Prostate gland (tissue), 2 donors: ENCODE results near the gene PPP1R14C. TPM values are rescaled to one million over a fixed set of nuclear protein-coding genes. Genes with fewer than 3 reads are reported as not detected.
"Not testable (repeated sequence)": the region's sequence is repeated elsewhere in the genome, so short reads cannot be mapped to it uniquely, and the experiment has no call there.

Experiments used
- DNase-seq: peaks from one replicate; pipeline ENCODE4 v3.0.0-alpha.2; 2019; ENCODE audit warnings: low spot score
- H3K27ac ChIP-seq, 2 donors: fragments of 200-600 bp; sonication (generic); 2 replicates each; pipeline ENCODE4 v1.5.1; 2017 to 2019
- H3K27me3 ChIP-seq: fragments of 200-600 bp; sonication (generic); replicated peaks from 2 replicates; pipeline ENCODE4 v1.5.1; 2019; ENCODE audit not compliant: insufficient read depth
- H3K36me3 ChIP-seq, 2 donors: fragments of 200-600 bp; sonication (generic); 1 replicate in 1 of 2; 2 replicates in 1 of 2; pipeline versions ENCODE4 v1.5.1 to v1.8.1; 2017 to 2019
- H3K4me1 ChIP-seq: fragments of 200-600 bp; sonication (generic); replicated peaks from 2 replicates; pipeline ENCODE4 v1.5.1; 2019
- H3K4me3 ChIP-seq, 2 donors: fragments of 200-600 bp; sonication (generic); 2 replicates each; pipeline ENCODE4 v1.5.1; 2017 to 2019
- H3K9me3 ChIP-seq: fragments of 200-600 bp; sonication (generic); 2 replicates; pipeline ENCODE4 v1.5.1; 2017
- POLR2A ChIP-seq: fragments of 450-650 bp; IDR thresholded peaks from one replicate; pipeline ENCODE4 v1.6.1; 2016; ENCODE audit warnings: antibody characterized with exemption, mild to moderate bottlenecking
- POLR2AphosphoS5 ChIP-seq: sonication (generic); formaldehyde crosslinking; IDR thresholded peaks from one replicate; pipeline ENCODE4 v1.6.1; 2017; ENCODE audit warnings: antibody characterized with exemption
- WGBS: methylation state at CpG from one replicate; pipeline ENCODE4 v1.1.5; 2018; 5-methylcytosine and 5-hydroxymethylcytosine counted together
- intact Hi-C: fragments of 100-400 bp; cut with DNase I; formaldehyde crosslinking; loops from one replicate; pipeline ENCODE4 v1.14.2; 2022
- total RNA-seq, 2 donors: library from RNA; depleted of rRNA; stranded (reverse); fragments of >200 nt; gene quantifications; one replicate each; pipeline ENCODE4 v1.1.0, GENCODE V29; 2016
- TF ChIP-seq, protein P1 (sequence below), 4 experiments: fragments of 200-600 bp in 2 of 4; fragments of 450-650 bp in 2 of 4; sonication (generic) in 2 of 4; IDR thresholded peaks; 1 replicate in 3 of 4; 2 replicates in 1 of 4; pipeline ENCODE4 v1.5.1; 2016 to 2019; ENCODE audit warnings: antibody characterized with exemption in 4 of 4, mild to moderate bottlenecking in 2 of 4, moderate library complexity in 2 of 4

Gene PPP1R14C
- total RNA-seq, 2 donors from 2014 or later: 3.4 to 14.8 TPM

DNA sequence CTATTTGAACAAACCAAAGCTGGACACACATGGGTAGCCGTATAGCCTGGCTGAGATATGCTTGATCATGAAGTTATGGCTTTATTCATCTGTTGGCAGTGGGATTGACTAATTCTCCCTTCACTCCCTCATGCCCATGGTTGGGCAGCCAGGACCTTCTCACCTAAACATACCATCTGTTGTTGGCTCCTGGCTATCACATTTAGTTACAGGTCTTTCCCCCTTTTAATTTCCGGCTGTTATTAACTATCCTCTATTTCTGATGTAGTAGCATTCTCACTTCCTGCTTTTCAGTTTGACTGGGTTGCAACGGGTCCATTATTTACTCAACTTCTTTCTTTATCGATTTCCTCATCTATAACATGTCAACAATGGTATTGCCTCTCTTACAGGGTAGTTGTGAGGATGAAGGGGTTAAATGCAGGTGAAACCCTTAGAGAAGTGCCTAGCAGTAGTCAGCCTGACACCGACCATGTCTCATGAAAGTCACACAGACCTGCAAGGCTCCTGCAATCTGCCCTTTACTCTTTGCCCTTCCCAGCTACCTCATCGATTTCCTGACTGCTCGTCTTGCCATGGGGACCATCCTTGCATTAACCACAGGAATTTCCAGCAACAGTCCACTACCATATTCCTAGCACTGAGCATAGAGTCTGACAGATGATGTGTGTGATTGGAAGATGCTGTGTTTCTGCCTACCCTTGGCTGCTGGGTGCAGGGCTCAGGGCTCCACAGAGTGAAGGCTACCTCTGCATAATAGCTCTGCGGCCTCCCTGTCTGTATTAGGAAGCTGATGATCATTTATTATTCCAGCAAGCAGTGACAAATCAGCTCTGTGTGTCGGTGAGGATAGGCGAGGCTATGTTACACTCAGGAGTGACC, 42.2 kb downstream of the PPP1R14C start:
- 71% methylated on average over 10 of the region's 10 CpGs for WGBS

DNA sequence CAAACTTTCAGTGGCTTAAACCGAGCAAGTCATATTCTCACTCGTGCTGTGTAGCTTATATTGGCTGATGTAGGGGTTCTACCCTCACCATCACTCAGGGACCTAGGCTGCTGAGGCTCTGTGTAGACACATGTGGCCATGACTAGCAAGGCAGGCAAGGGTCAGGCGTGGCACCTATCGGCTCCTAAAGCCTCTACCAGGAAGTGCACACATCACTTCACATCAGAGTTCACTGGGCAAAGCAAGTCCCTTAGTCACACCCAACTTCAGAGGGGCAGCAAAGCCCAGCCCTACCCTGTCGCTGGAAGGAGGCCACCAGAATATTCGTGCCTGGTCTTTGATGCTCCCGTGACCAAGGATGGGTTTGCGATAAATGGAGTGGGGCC, 42.9 kb downstream of the PPP1R14C start:
- Histone ChIP-seq H3K9me3 (no peaks in the 10 kb centered on the region), H3K4me1 (no peaks in the 10 kb centered on the region), H3K36me3 (no peaks in the 10 kb centered on the region), H3K27me3 (peaks cover 2% of the 10 kb centered on the region), H3K4me3 (no peak overlapping the region), H3K27ac (no peak overlapping the region)
- 90% methylated on average over 8 of the region's 8 CpGs for WGBS
- no peak for DNase-seq
- TF ChIP-seq POLR2A (no peak), POLR2AphosphoS5 (no peak)
- TF ChIP-seq, protein P1, sequence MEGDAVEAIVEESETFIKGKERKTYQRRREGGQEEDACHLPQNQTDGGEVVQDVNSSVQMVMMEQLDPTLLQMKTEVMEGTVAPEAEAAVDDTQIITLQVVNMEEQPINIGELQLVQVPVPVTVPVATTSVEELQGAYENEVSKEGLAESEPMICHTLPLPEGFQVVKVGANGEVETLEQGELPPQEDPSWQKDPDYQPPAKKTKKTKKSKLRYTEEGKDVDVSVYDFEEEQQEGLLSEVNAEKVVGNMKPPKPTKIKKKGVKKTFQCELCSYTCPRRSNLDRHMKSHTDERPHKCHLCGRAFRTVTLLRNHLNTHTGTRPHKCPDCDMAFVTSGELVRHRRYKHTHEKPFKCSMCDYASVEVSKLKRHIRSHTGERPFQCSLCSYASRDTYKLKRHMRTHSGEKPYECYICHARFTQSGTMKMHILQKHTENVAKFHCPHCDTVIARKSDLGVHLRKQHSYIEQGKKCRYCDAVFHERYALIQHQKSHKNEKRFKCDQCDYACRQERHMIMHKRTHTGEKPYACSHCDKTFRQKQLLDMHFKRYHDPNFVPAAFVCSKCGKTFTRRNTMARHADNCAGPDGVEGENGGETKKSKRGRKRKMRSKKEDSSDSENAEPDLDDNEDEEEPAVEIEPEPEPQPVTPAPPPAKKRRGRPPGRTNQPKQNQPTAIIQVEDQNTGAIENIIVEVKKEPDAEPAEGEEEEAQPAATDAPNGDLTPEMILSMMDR (IDR thresholded peaks at IDR 0.05): no peak
- intact Hi-C loops: no loop called here

More for the DNA sequence above, 42.2 kb downstream of the PPP1R14C start:
- Histone ChIP-seq H3K4me1 (no peaks in the 10 kb centered on the region), H3K27me3 (no peaks in the 10 kb centered on the region), H3K27ac (no peak overlapping the region), H3K9me3 (no peaks in the 10 kb centered on the region), H3K4me3 (no peak overlapping the region), H3K36me3 (no peaks in the 10 kb centered on the region)
- no peak for DNase-seq
- TF ChIP-seq, protein P1 (IDR thresholded peaks at IDR 0.05): no peak
- intact Hi-C loops: no loop called here

DNA sequence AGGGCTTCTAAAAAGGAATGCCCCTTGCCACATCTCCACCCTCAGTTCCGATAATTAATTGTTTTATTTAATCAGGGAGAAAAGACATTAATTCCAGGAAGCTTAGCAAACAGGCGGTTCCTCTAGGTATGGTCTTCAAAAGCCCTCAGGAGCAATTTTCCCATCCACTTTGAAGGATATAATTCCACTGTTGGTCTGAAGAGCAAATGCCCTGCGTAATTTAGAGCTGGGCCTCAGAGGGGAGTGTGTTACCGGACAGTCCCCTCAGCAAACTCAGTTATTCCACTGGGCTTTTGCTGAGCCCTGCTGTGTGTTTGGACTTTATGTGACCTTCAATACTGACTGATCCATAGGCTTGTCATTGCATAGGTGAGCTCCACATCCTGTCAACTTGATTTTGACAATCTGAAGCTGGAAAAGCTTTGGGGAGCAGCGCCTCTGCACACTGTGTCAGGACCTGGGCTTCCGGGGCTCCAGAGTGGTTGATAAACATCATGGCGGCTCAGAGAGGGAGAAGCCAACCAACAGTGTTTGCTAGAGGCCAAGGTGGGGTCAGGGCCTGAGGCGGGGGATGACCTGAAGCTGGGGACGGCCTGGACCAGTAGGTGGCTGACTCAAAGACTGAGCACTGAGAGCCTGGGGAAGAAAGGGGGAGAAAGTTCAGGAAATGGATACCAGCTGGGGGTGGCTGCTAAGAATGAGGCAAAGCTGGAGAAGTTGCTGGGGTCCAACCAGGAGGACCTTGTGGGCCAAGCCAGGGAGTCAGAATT, 43.5 kb downstream of the PPP1R14C start:
- DNase-seq: no peak
- WGBS: 94% methylated on average over 9 of the region's 9 CpGs
- intact Hi-C loops: no loop called here
- no peaks in the 10 kb centered on the region for H3K4me1 ChIP-seq
- no peak for TF ChIP-seq POLR2A
- TF ChIP-seq, protein P1 (IDR thresholded peaks at IDR 0.05): no peak
- no peak for TF ChIP-seq POLR2AphosphoS5
- H3K4me3 ChIP-seq: no peak overlapping the region
- H3K27ac ChIP-seq: no peak overlapping the region
- H3K27me3 ChIP-seq: peaks cover 6% of the 10 kb centered on the region
- H3K36me3 ChIP-seq: no peaks in the 10 kb centered on the region
- H3K9me3 ChIP-seq: no peaks in the 10 kb centered on the region

DNA sequence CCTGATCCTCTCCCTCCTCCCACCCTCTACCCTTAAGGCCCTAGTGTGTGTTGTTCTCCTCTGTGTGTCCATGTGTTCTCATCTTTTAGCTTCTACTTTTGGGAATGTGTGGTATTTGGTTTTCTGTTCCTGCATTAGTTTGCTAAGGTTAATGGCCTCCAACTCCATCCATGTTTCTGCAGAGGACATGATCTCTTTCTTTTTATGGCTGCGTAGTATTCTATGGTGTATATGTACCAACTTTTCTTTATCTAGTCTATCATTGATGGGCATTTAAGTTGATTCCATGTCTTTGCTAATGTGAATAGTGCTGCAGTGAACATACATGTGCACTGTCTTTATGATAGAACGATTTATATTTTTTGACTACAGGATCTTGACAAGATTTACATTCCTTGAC, 44.6 kb downstream of the PPP1R14C start:
- H3K27ac ChIP-seq, H3K9me3 ChIP-seq, intact Hi-C loops, H3K27me3 ChIP-seq, H3K4me1 ChIP-seq, H3K36me3 ChIP-seq, DNase-seq, H3K4me3 ChIP-seq: not testable (repeated sequence)
- 91% methylated on average over 2 of the region's 2 CpGs for WGBS

DNA sequence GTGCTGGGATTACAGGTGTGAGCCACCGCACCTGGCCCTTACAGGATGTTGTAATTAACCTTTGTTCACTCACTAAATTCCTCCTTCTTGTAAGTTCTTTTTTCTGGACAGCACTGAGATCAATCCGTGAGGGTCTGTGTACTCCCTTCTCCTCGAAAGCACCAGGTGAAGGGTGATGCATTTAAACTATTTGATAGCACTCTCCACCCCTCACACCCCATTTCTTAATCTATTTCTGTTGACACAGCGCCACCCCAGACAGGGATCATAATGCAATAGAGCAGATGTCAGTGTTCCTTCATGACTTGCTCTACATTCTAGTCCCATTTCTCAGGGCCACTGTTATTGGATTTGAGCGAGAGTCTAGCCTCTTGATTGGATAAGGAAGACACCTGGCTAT, 46.3 kb downstream of the PPP1R14C start:
- TF ChIP-seq POLR2AphosphoS5 (no peak), POLR2A (no peak)
- TF ChIP-seq, protein P1 (IDR thresholded peaks at IDR 0.05): no peak
- Histone ChIP-seq H3K4me1 (no peaks in the 10 kb centered on the region), H3K27me3 (peaks cover 6% of the 10 kb centered on the region), H3K27ac (no peak overlapping the region), H3K4me3 (no peak overlapping the region), H3K9me3 (no peaks in the 10 kb centered on the region), H3K36me3 (no peaks in the 10 kb centered on the region)
- 84% methylated on average over 5 of the region's 5 CpGs for WGBS
- no peak for DNase-seq
- intact Hi-C loops: no loop called here
